ENCODE data around the gene RAB17. TPM values are rescaled to one million over a fixed set of nuclear protein-coding genes. Genes with fewer than 3 reads are reported as not detected.
"Not testable (repeated sequence)": the region's sequence is repeated elsewhere in the genome, so short reads cannot be mapped to it uniquely, and the experiment has no call there.

Gene RAB17
- total and polyA plus RNA-seq, 2 of the 8 experiments (the other 6 are each of a cell fraction or from before 2014, with no cell fraction given) = 42.6 to 83.4 TPM

DNA sequence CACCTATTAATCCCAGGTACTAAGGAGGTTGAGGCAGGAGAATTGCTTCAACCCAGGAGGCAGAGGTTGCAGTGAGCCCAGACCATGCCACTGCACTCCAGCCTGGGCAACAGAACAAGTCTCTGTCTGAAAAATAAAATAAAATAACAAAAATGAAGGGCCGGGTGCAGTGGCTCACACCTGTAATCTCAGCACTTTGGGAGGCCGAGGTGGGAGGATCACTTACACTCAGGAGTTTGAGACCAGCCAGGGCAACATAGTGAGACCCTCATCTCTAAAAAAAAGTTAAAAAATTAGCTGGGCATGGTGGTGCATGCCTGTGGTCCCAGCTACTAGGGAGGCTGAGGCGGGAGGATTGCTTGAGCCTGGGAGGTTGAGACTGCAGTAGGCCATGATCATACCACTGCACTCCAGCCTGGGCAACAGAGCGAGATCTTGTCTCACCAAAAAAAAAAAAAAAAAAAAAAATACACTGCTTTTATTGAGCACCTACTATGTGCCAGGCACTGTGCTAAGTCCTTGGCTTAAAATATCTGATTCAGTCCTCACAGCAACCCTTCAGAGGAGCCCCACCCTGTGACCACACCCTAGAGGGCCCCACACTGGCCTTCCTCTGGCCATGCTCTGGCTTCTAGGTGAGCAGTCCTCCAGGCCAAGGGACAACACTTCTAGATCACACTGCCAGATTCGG, 5.4 kb upstream of the RAB17 start:
- H3K36me3 ChIP-seq (ENCODE audit: control insufficient read depth in 2 of 4, insufficient read depth in 4 of 4, low read length in 3 of 4); H3K23me2 ChIP-seq (ENCODE audit: low read depth, low read length); H3K56ac ChIP-seq (replicated peaks; ENCODE audit: insufficient read length, low read depth, low read length); FAIRE-seq; H2BK120ac ChIP-seq (replicated peaks; ENCODE audit: low read depth, low read length); H3K9ac ChIP-seq (replicated peaks in 1 of 4; ENCODE audit: extremely low read depth in 1 of 4, low read depth in 3 of 4, low read length in 3 of 4); H3K23ac ChIP-seq (ENCODE audit: insufficient read length); H4K20me1 ChIP-seq (replicated peaks in 1 of 2; ENCODE audit: control insufficient read depth in 1 of 2, insufficient read depth in 2 of 2, low read length in 2 of 2); H3K27me3 ChIP-seq (replicated peaks in 1 of 4; ENCODE audit: control insufficient read depth in 3 of 4, extremely low read depth in 1 of 4, insufficient read depth in 3 of 4, low read length in 3 of 4); H3K27ac ChIP-seq (ENCODE audit: low read depth, low read length); DNase-seq (ENCODE audit: low read depth in 1 of 2, low spot score in 2 of 2); H3K4me2 ChIP-seq (ENCODE audit: insufficient read depth in 1 of 2, low read depth in 2 of 2, low read length in 2 of 2); H3K79me2 ChIP-seq (ENCODE audit: control insufficient read depth in 1 of 2, insufficient read depth in 2 of 2, low read length in 2 of 2); H3K4ac ChIP-seq (replicated peaks; ENCODE audit: insufficient read length, low read depth, low read length); H3K14ac ChIP-seq (ENCODE audit: insufficient read length); H2AFZ ChIP-seq (ENCODE audit: low read length); H3K79me1 ChIP-seq (ENCODE audit: low read depth, low read length); H3K9me3 ChIP-seq (ENCODE audit: insufficient read depth in 2 of 2, low read depth in 1 of 2, low read length in 1 of 2); H4K5ac ChIP-seq (ENCODE audit: insufficient read length, low read depth, low read length); H4K8ac ChIP-seq (ENCODE audit: extremely low read depth, insufficient read depth, low read length); H2BK5ac ChIP-seq (ENCODE audit: low read depth, low read length); H3K4me3 ChIP-seq (ENCODE audit: extremely low read depth in 1 of 4, insufficient read depth in 2 of 4, low read depth in 3 of 4, low read length in 4 of 4): not testable (repeated sequence)
- Histone ChIP-seq H4K91ac (replicated peaks; ENCODE audit: insufficient read length, low read length) (peak overlapping the region; percentile 37), H3K4me1 (replicated peaks in 1 of 4; ENCODE audit: control insufficient read depth in 3 of 4, insufficient read depth in 4 of 4, low read length in 3 of 4) (peaks cover 18 to 47% (median 33%) of the 10 kb centered on the region in 4 experiments), H2BK20ac (ENCODE audit: low read length) (peak overlapping the region; percentile 98; the same call in 1 of the 2 replicates), H3K18ac (ENCODE audit: extremely low read depth, low read length) (peak overlapping the region; percentile 96; the same call in 1 of the 2 replicates), H2BK12ac (ENCODE audit: low read depth, low read length) (peak overlapping the region; percentile 92; the same call in 1 of the 2 replicates), H2BK15ac (ENCODE audit: low read length) (0 out of 2 replicates have a peak overlapping the region, but pooled peaks have one; percentile 84), H2AK5ac (ENCODE audit: low read depth, low read length) (peak overlapping the region; percentile 71; the same call in 1 of the 2 replicates)
- CTCF ChIA-PET (ENCODE audit: partially characterized antibody) = interaction anchor here (1.0 to 1.3 kb wide), 2 partner anchors 15 to 28 kb away, joined by 3 to 4 read pairs; no protein-coding TSS in a partner anchor
- 78% methylated on average over 4 of the region's 5 CpGs; no CpG with 5 or more reads in 1 of the 2 experiments for WGBS, 2 experiments (ENCODE audit: extremely low coverage in 1 of 2, insufficient coverage in 1 of 2, insufficient read length in 1 of 2, insufficient replicate concordance in 2 of 2, low coverage in 1 of 2, low lambda C conversion rate in 2 of 2, missing lambda C conversion rate in 1 of 2)
- POLR2A ChIA-PET (ENCODE audit: partially characterized antibody) = interaction anchor here (1.1 to 7.5 kb wide), 3 partner anchors 10 to 20 kb away, joined by 3 to 51 read pairs (median 9); no protein-coding TSS in a partner anchor

Data from H1 (cell line).